Stimulated activated CD8-positive, alpha-beta memory T cell treated with anti-CD3 and anti-CD28 coated beads, Interleukin-15, amount 100 ng/mL, for 1 hour (primary cell): ENCODE measurements around the gene C19orf47.
"Not testable (repeated sequence)": the region's sequence is repeated elsewhere in the genome, so short reads cannot be mapped to it uniquely, and the experiment has no call there.

Experiments used
- DNase-seq: peaks from one replicate; pipeline ENCODE4 v3.0.0-alpha.2; 2020; ENCODE audit warnings: low read depth

C19orf47 gene

GRCh38 chr19:40376286-40376862, 28.2 kb upstream of the C19orf47 start:
- DNase-seq: no peak

DNA sequence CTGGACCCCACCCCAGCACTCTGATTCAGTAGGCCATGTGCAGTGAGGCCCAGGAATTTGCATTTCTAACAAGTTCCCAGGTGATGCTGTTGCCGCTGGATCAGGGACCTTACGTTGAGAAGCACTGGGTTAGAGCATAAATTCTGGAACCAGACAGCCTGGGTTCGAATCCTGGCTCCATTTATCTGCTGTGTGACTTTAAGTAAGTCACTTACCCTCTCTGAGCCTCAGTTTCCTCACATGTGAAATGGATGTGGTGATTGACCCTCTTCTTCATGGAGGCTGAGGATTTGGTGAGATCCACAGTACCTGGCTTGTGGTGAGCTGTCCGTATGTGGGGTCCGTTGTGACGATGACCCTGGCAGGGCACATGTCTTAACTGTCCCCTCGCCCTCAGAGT, 25.9 kb upstream of the C19orf47 start:
- DNase-seq: no peak

DNA sequence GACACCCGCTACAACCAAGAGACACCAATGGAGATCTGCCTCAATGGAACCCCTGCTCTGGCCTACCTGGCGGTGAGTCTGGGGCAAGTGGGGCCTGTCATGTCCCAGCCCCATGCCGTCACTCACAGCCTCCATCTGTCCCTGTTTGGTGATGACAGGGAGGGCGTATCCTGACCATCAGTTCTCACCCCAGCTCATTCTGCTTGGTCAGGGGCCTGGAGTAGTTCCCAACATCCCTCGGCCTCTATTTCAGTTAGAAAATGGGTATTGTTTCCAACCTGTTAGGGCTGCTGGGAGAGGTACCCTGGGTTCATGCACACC, 23.6 kb upstream of the C19orf47 start:
- no peak for DNase-seq

DNA sequence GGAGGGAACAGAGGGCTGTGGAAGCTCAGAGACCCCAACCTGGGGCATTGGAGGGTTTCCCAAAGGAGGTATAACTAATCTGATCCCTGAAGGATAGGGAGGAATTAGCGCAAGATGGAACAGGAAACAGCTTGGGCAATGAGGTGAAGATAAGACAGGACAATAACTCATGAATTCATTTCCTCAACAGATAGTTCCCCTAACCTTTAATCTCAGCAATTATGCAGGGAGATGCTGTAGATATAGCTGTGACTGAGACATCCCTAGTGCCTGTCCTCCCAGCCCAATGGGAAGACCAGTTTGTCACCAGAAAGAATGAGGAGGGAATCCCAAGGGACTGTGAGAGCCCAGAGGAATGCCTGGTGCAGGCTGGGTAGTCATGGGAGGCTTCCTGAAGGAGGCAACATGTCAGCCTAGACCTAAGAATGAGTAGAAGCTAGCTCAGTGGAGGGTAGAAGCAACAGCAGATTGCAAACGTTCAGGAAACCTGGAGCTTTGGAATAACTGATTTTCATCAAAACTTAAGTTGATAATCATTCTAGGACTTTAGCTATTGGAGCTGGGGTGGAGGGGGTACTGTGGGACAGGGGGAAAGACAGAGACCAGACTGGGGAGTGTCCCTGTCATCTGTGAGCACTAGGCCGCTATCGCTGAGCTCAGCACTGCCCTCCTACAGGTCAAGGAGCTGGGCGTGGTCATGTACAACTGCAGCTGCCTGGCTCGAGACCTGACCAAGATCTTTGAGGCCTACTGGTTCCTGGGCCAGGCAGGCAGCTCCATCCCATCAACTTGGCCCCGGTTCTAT, 23.0 kb upstream of the C19orf47 start:
- DNase-seq: no peak

DNA sequence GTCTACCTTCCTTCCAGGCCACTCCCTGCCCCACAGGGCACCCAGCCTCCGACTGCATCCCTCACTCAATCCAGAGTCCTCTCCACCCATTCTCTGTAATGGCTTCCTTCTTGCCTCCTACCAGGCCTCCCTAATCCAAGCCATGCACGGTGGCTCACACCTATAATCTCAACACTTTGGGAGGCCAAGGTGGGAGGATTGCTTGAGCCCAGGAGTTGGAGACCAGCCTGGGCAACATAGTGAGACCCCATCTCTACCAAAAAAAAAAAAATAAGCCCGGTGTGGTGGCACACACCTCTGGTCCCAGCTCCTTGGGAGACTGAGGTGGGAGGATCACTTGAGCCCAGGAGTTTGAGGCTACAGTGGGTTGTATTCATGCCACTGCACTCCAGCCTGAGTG, 22.1 kb upstream of the C19orf47 start:
- DNase-seq: not testable (repeated sequence)

- no peak for DNase-seq
These were observed 21.6 kb upstream of the C19orf47 start for GRCh38 chr19:40369797-40370196.

- DNase-seq: no peak
These were observed 19.6 kb upstream of the C19orf47 start for GRCh38 chr19:40367577-40368434.

DNA sequence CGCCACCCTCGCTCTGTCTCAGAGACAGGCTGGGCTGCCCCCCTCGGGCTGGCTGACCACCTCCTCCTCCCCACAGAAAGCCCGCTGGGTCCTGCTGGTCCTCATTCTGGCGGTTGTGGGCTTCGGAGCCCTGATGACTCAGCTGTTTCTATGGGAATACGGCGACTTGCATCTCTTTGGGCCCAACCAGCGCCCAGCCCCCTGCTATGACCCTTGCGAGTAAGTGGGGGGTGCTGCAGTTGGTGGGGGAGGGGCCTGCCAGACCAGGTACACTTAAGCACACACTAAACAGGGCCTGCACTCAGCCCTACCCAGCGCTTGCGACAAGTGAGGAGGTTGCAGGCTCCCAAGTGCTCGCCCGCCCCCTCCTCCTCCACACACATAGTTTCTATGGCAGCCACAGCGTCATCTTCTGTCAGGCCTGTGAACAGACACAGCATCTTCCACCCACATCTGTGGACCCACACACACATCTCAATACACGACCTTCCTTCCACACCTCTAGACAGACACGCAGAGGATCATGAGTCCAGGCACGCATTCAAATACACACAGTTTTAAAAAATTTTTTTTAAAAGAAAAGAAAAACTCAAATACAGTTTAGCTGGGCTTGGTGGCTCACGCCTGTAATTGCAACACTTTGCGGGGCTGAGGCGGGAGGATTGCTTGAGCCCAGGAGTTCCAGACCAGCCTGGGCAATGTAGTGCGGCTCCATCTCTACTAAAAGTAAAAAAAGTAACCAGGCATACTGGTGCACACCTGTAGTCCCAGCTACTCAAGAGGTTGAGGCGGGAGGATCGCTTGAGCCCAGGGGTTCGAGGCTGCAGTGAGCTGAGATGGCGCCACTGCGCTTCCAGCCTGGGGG, 18.7 kb upstream of the C19orf47 start:
- DNase-seq: no peak

- DNase-seq: no peak
These were observed 17.6 kb upstream of the C19orf47 start for GRCh38 chr19:40365613-40366401.

GRCh38 chr19:40365010-40365409, 16.8 kb upstream of the C19orf47 start:
- DNase-seq: no peak

DNA sequence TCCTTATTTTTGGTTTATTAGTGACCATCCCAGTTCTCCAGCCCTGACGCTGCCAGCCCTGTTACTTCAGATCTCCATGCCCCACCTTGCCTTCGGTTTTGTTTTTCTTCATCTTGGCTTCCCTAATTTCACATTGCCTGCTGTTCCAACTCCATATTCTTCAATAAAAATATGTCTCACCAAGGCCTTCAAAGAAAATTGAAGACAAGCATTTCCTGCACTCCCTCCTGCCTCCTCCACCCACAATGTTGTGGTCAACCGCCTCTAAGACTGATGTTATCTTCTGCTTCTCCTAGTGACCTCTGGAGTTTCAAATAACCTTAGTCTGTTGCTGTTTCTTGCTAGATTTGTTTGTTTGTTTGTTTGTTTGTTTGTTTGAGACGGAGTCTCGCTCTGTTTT, 14.9 kb upstream of the C19orf47 start:
- DNase-seq: no peak

- no peak for DNase-seq
These were observed 14.0 kb upstream of the C19orf47 start for GRCh38 chr19:40362160-40362559.

GRCh38 chr19:40360708-40361241, 12.6 kb upstream of the C19orf47 start:
- DNase-seq: no peak

DNA sequence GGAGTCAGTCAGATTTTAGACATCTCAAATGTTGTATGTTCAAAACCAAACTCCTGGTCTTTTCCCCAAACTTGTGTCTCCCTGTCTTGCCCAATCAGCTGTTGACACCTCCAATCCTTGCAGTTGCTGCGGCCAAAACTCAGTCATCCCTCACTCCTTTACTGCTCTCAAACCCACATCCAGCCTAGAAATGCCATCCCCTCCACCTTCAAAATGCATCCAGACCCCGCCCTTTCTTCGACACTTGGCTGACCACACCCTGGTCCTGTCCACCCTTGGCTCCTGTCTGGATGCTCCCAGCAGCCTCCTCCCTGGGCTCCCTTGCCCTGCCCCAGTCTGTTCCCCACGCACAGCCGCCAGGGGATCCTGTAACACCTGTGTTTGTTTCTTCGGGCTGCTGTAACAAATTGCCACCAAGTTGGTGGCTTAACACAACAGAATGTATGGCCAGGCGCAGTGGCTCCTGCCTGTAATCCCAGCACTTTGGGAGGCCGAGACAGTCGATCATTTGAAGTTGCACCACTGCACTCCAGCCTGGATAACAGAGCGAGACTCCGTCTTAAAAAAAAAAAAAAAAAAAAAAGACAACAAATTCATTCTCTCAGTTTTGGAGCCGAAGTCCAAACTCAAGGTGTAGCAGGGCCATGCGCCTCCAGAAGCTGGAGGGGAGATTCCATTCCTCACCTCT, 12.0 kb upstream of the C19orf47 start:
- DNase-seq: no peak

- DNase-seq: no peak
These were observed 10.6 kb upstream of the C19orf47 start for GRCh38 chr19:40358773-40359172.

DNA sequence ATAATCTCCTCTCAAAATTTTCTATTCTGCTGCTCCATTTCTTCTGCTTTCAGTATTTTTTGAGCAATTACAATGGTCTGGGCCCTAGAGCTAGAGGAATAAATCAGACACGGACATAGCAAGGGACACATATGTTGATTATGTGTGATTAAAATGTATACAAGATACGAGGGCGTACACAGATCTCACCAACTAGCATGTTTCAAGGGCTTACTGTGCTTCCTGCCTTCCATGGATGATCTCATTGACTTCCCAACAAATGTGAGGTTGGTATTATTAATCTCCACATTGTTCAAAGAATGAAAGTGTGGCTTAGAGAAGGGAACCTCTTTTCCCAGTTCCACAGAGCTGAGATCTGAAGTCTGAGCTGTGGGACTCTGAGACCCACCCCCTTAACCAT, 9.4 kb upstream of the C19orf47 start:
- DNase-seq: no peak

DNA sequence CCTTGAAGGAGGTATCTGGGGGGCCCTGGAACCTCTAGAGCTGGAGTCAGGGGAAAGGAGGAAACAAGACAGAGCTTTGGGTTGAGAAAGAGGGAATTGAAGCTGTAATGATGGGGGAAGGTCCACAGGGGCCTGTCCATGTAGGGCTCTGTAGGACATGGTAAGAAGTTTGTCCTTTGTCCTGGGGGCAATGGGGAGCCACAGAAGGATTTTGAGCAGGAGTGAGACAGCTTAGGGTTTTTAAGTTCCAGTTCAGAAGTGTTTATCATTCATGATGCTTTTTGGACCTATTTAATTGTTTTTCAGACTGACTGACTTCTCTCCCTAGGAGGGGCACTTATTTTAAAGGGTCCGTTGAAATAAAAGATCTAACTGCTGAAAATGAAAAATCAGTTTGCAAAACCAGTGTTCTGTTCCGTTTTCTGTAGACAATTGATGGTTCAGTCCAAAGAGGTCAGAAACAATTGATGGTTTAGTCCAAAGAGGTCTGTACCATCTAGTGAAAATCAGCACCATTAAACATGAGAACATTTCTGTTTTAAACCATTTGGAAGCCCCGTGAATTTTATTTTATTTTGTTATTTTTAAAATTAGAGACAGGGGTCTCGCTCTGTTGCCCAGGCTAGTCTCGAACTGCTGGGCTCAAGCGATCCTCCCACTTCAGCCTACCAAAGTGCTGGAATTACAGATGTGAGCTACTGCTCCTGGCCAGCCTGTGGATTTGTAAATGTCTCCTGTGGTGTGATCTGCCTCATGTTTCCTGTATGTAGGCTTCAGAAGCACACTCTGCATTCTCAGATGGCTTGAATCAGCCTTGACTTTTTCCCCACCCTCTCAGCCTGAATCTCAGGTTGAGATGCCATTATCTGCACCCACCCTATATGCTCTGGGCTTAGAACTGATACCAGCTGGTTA, 8.7 kb upstream of the C19orf47 start:
- DNase-seq: no peak

- DNase-seq: no peak
These were observed 7.9 kb upstream of the C19orf47 start for GRCh38 chr19:40355975-40356680.
